NCI-H748 treated with DMSO at 0.1 percent for 48 hours (cell line): Measurements from ENCODE around the gene TRNP1.
"Not testable (repeated sequence)": the region's sequence is repeated elsewhere in the genome, so short reads cannot be mapped to it uniquely, and the experiment has no call there.

ENCODE experiments used
- DNase-seq: peaks from one replicate; lab custom pipeline; 2025; lab: John Stamatoyannopoulos, UW

The TRNP1 gene

DNA sequence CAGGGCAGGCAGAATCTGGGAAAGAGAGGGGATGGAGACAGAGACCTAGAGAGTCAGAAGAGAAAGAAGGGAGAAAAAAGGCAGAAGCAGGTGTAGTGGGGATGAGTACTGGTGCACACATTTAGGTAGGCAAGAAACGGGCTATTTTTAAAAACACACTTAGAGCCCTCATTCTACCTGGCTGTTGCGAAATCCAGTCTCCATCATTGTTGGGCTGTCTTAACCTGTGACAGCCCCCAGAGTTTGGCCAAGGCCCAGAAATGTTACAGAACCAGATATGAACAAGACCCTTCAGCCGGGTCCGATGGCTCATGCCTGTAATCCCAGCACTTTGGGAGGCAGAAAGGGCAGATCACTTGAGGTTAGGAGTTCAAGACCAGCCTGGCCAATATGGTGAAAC is 20.7 kb upstream of the TRNP1 start:
- no peak for DNase-seq

DNA sequence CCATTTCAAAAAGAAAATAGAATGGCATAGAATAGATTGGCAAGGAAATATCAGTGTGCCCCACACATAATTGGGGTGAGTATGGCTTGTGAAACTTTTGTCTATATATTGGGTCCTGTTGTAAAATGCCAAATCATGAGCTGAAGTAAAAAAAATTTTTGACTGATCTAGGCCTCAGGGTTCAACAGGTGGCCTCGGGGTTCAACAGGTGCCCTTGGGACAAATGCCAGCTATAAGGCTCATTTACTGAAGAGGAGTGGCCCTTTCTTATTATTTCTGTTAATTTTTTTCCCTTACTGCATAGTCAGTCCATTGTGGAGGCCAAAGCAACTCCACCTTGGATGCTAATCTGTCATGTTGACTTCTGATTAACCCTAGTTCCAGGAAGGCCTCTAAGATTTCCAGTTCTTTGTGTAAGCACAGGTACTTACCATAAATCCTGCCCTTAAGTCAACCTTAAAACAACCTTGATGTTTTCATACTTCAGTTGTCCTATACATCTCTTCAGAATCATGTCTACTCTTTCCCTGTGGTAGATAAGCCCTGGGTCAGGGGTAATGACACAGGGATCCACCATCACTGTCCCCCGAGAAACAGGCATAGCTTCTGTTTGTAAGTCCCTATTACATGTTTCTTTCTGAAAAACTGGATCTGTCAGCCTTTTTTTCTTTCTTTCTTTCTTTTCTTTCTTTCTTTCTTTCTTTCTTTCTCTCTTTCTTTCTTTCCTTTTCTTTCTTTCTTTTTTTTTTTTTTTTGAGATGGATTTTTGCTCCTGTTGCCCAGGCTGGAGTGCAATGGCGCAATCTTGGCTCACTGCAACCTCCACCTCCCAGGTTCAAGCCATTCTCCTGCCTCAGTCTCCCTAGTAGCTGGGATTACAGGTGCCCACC is 16.6 kb upstream of the TRNP1 start:
- no peak for DNase-seq

DNA sequence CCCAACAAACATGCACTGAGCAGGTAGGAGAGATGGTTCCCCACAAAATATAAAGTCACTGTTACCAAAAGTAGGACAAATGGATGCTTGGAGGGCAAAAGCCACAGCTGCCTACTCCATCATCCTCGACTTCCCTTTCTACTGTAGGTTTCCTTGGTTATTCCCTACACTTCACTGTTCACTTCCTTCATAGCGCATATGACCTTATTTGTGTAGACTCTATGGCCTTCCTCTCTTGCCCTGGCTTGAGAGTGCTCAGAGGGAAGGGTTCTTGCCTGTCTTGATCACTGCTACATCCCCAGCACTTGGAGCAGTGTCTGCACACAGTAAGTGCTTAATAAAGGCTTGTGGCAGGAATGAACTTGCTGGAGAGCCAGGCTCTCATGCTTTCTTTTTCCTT is 14.6 kb upstream of the TRNP1 start:
- DNase-seq, result no peak

DNA sequence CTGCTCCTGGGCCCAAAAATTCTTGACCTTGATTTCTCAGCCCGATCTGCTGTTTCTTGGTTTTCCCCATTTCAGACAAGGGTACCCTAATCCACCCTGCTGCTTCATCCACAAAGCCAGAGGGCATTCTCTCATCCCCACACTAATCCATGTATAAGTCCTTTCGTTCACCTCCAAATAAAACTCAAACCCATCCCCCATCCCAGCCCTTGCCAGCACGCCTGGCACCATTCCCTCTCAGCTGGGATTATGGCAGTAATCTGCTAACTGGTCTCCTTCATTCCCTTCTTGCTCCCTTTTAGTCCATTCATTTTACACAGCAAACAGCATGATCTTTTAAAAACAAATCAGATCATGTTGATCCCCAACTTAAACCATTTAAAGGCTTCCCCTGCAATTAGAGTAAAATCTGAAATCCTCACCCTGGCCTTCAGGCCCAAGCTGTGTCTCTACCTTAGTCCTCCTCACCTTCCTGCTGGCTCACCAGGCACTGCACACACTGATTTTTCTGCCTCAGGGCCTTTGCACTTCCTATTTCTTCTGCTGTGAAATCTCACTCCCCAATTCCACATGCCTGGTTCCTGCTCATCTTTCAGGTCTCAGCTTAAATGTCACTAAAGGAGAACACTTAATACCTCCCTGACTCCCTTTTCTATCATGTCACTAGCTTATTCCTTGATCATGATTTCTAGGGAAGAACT is 12.2 kb upstream of the TRNP1 start:
- DNase-seq, result no peak

DNA sequence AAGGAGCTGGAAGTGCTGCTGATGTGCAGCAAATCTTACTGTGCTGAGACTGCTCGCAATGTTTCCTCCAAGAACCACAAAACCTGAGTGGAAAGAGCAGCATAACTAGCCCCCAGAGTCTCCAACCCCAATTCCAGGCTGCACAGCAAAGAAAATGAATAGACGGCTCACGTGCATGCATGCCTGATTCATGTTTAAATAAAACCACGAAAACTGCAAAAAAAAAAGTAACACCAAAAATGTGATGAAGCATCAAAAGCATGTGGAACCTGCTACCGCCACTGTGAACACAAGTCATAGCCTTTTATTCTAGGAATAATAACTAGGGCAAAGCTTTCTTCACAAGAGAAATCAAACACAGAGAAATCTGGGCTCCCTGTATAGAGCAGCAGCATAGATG is 9.6 kb upstream of the TRNP1 start:
- DNase-seq, result no peak

DNA sequence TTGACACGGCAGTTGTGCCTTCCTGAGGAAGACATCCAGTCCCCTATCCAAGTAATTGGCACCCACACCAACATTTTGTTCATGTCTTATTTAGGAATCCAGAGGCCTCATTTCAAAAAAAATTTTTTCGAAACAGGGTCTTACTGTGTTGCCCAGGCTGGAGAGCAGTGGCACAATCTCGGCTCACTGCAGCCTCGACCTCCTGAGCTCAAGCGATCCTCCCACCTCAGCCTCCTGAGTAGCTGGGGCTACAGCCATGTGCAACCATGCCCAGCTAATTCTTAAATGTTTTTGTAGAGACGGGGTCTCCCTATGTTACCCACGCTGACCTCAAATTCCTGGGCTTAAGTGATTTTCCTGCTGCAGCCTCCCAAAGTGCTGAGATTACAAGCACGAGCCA is 9.2 kb upstream of the TRNP1 start:
- DNase-seq, result no peak

DNA sequence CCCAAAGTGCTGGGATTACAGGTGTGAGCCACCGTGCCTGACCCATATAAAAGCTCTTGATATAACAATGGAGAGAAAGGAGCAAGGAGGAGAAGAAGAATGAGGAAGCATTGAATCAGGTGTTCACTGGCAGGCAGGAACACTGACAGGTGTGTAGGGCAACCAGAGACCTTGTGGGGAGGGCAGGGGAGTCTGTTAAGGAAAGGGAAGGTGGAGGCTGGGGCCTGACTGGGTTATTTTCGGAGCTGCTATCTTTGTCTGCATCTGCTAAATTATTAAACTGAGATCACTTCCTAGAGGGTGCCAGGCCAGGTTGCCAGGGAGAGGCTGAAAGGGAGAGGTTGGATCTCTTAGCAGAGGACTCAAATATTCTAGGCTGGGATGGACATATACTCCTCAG is 6.8 kb upstream of the TRNP1 start:
- DNase-seq, result no peak

DNA sequence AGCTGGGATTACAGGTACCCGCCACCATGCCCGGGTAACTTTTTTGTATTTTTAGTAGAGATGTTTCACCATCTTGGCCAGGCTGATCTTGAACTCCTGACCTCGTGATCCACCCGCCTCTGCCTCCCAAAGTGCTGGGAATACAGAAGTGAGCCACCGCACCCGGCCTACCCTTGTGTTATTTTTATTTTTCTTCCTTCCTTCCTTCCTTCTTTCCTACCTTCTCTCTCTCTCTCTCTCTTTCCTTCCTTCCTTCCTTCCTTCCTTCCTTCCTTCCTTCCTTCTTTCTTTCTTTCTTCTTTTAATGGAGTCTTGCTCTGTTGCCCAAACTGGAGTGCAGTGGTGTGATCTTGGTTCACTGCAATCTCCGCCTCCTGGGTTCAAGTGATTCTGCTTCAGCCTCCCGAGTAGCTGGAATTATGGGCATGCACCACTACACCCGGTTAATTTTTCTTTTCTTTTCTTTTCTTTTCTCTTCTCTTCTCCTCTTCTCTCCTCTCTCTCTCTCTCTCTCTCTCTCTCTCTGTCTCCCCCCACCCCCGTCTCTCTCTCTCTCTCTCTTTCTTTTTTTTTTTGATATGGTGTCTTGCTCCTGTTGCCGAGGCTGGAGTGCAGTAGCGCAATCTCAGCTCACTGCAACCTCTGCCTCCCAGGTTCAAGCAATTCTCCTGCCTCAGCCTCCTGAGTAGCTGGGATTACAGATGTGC is 3.9 kb upstream of the TRNP1 start:
- not testable (repeated sequence) for DNase-seq

DNA sequence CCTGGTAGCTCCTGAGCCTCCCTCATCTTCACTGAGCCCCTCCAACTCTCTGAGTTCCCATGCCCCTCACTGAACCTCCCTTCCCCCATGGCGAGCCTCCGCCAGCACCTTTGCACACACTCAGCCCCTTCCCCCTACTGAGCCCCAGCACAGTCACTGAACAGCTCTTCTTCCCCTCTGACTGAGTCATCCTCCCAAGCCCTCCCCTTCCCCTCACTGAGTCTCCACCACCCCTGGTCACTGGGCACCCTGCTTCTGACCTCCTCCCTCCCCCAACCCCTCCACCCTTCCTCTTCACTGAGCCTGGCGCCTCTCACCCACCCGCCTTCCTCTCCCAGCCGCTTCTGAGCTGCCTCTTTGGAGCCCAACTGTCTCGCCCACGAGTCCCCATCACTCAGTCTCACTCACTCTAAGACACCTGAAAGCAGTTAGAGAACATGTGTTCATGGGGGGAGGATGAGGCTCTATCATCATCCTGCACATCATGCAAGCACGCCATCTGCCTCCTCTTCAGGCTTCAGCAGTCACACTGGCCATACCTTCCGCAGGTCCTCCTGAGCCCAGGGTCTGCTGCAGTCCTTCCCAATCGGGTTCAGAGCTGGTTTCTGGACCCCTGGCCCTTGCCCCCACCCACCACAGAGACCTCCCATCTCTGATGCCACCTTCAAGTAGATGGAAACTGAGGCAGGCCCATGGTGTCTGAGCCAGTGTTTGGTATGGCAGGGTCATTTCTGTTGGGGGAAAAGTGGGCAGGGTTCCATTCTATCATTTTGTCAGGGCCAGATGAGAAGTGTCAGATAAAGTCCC is 2.0 kb upstream of the TRNP1 start:
- DNase-seq, result no peak

DNA sequence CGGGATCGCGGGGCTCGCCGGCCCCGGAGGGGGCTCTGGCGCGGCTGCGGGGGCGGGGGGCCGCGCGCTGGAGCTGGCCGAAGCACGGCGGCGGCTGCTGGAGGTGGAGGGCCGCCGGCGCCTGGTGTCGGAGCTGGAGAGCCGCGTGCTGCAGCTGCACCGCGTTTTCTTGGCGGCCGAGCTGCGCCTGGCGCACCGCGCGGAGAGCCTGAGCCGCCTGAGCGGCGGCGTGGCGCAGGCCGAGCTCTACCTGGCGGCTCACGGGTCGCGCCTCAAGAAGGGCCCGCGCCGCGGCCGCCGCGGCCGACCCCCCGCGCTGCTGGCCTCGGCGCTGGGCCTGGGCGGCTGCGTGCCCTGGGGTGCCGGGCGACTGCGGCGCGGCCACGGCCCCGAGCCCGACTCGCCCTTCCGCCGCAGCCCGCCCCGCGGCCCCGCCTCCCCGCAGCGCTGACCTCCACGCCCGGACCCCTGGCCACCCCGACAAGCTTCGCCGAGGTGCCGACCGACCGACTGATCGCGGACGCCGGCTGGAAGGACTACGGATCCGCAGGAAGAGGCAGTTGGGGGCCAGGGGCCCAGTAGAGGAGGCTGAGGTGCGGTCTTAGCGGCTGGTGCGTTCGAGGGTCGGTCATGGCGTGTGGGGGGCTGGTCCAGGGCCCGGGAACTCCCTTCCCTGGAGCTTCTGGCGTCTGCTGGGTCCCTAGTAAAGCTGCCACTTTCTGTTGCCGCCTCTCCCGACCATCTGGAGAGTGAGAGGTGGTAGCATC is 711 bp downstream of the TRNP1 start:
- no peak for DNase-seq

DNA sequence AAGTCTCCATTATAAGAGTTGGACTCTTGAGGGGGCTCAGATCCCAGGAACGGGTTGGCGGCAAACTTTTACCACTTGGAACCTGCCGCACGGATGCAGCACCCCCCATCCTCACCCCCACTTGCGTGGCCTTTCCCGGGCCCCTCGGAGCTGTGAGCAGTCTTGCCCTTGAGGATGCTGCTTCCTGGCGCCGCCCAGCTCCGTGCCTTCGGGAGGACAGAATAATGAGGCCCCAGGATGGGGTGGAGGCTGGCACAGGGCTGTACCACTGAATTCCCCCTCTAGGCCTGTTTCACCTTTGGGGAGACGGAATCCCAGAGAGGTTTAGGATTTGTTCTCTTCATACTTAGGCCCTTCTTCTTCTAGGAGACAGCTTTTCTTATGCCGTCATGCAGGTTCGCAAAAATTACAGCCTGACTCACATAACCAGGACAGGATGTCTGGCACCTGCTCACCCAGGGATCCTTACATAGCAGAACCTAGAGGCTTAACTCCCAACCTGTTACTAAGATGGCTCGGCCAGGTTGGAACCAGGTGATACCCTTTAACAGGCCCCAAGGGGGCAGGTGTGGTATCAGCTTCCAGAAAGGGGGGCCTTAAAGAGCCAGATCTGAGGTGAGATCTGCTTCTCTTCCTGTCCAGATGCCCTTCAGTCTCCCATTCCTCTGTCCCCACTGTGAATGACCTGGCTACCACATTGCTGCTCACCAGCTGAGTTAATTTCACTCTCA is 1.5 kb downstream of the TRNP1 start:
- DNase-seq, result no peak

DNA sequence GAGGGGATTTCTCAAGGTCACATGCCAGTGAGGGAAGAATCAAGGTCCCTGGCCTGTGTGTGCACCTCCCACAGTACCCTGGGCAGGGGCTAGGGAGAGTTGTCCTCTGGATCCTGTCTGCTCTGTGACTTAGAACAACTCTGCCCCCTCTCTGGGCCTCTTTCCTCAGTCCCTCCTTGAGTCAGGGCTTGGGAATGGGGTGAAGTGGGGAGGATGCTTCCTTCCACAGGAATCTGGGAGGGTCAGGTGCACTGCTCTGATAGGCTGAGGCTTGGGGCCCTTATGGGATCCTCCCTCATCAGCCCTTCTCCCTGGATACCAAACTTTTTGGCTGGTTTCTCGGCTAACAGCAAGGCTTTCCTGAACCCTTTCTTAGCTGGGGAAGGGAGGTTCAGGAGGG is 2.5 kb downstream of the TRNP1 start:
- DNase-seq, result no peak

DNA sequence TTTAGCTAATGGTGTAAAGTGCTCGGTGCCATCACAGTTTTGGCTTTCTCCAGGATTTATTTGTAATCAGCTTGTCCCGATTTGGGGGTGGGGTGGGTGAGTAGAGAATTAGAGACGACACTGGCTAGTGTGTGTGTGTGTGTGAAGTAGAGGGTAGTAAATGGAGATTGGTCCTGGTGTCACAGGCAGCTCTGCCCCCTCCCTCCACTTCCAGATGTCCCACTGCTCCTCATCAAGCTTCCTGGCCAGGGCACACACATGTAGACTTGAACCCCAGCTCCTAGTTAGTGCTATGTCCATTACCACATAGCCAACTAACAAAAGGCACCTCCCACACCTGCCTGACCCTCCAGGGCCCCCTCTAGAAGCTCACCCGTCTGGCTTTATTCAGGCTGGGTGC is 3.2 kb downstream of the TRNP1 start:
- DNase-seq, result no peak

DNA sequence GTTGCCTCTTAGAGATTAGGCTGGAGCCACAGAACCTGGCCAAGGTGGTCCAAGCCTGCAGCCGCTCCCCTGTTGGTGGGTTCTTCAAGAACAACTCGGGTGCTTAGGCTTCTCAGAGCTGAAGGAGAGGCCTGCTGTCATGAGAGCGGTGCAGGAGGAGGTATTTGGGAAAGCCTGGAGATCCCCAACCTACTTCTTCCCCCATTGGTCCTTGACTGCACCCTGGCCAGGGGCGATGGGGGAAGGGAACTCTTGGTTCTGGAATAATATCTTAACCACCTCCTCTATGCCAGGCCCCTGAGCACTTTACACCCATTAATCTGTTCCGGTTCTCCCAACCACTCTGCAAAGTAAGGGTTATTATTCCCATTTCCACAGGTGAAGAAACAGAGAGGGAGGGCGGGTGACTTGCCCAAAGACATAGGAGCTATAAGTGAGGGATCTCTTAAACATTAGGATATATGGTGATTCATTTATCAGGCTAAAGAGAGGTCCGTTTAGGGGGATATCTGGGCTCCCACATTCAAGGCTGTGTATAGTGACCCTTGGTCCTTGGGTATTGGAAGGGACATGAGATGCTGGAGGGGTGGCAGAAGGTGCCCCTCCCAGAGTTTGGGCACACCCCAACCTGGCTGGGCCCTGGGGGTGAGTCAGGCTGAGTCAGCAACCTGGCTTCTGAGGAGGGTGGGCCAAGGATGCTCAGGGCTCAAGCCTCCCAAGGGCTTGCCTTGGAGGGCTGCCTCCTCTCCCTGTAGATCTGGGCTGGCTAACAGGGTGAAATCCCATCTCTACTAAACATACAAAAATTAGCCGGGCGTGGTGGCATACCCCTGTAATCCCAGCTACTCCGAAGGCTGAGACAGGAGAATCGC is 5.2 kb downstream of the TRNP1 start:
- no peak for DNase-seq

DNA sequence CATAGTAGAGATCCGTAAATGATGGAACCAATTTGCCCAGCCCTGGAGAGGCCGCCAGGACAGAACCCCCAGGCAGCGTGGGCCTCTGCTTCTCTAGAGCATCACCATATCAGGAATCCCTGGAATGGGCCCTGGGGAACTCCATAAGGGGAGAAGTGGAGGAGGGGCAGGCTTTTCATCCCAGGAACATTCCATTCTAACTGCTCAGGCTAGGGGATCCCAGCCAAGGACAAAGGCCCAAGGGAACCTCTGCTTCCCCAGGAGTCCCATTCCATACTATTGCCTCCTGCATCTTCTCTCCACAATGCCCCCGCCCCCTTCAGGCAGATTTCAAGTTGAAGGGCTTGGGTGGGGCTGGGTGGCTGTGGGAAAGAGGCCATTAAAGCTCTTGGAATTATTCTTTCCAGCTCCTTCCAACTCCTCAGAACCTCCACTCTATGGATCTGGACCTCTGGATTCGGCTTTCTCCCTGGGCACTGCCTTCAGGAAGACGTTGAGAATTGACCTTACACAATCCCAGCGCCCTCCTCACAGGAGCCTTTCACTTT is 6.0 kb downstream of the TRNP1 start:
- DNase-seq, result no peak

DNA sequence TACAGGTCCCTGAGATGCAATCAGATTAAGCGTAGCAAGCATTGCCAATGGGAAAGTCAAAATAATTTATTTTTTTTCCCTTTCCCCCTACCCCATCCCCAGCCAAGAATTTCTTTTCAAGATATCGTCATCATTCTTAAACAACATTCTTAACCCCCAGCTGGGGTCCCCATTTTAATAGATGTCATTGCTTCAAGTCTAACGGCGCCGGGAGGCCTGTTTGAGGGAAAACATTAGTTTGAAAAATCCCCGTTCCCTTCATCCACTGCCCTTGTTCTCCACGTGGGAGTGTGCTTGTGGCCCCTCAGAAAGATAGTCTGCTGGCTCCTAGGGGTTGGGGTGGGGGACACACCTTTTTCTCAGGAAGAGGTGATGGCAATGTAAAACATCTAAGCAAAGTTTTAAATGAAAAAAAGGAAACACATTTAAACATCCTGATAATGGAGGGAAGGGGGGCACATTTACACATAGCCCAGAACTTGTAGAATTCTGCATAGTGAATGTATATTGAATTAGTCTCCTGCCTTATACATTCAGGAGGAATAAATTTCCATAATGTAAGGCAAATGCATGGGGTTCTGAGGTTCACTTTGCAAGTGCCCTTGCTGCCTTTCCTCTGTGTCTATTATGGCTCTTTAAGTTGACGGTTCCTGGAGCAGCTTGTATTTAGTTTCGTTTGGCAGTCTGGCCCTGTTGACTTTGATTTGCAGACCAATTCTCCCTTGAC is 6.8 kb downstream of the TRNP1 start:
- no peak for DNase-seq

DNA sequence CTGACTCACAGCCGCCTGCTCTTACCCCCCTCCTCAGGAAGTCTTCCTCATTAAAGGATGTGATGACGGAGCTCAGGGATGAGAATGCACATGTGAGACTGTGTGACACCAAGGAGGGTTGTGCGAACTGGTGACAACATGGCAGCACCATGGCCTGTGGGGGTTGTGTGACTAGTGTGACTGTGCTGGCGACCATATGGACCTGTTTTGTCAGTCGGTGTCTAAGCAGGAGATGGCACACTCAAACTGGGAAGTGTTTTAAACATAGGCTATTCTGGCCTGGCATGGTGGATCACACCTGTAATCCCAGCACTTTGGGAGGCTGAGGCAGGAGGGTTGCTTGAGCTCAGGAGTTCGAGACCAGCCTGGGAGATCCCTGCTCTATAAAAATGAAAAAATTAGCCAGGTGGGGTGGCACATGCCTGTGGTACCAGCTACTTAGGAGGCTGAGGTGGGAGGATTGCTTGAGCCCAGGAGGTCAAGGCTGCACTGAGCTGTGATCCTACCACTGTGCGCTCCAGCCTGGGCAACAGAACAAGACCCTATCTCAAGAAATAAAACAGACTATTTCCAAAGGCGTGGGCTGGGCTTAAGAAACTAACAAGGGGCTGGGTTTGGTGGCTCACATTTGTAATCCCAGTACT is 7.4 kb downstream of the TRNP1 start:
- DNase-seq, result no peak
